MV-4-11 (cell line): ENCODE measurements around the gene MFSD11.
"Not testable (repeated sequence)": the region's sequence is repeated elsewhere in the genome, so short reads cannot be mapped to it uniquely, and the experiment has no call there.

ENCODE experiments used
- DNase-seq: peaks from one replicate; lab custom pipeline; 2025; lab: John Stamatoyannopoulos, UW

Gene MFSD11

DNA sequence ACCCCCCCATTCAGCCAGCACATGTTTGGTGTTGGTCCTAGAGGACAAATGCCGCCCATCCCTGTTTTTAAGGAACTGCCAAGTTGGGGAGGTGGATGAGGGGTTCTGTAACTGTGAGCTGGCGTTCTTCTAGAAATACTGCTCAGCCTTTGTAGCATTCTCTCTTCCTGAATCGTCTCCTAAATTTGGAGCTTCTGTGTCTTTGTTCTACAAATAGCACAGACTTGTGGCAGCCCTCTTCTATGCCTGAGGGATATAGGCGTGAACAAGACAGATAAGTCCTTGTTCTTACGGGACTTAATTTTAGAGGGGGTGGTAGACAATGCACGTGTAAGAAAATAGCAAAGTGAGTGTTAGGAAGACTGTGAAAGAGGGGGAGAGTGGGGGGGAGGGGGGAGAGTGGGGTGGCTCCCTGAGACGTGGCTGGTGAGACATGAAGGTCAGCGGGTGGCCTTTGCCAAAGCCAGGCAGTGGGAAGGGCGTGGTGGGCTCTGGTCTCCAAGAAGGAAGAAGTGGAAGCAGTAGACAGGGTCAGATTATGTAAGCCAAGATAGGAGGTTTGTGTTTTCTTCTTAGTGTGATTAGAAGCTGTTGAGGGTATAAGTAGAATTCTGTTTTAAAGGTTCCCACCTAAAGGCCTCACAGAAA is 9.9 kb downstream of the MFSD11 start:
- DNase-seq, result peak; percentile 53

DNA sequence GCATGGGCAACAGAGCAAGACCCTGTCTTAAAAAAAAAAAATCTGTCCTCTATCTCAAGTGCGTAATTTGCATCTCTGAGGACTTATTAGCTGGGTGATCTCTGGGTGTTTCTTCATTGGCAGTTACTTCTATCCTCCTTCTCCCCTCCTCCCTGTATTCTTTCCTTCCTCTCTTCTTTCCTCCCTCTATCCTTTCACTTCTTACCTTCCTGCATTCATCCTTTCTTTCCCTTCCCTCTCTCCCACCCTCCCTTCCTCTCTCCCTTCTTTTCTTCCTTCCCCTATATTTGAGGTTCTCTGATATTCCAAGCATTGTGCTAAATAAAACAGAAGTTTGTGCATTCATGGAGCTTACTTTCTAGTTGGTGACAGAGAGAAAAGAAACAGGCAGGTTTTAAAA is 10.7 kb downstream of the MFSD11 start:
- DNase-seq, result no peak

DNA sequence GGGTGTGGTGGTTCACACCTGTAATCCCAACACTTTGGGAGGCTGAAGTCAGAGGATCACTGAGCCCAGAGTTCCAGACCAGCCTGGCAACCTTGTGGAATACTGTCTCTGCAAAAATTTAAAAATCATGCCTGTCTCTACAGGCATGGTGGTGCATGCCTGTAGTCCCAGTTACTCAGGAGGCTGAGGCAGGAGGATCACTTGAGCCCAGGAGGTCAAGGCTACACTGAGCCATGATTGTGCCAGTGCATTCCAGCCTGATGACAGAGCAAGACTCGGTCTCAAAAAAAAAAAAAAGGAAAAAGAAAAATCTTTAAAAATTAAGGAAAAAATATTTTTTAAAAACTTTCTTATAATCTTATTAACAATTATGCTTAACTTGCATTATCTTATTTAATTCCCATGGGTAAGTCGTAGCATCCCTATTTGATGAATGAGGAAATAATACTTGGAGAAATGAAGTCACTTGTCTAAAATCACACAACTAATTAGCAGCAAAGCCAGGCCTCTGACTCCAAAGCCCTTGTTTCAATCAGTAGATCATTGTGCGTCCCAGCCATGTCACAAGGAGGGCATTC is 13.6 kb downstream of the MFSD11 start:
- no peak for DNase-seq

DNA sequence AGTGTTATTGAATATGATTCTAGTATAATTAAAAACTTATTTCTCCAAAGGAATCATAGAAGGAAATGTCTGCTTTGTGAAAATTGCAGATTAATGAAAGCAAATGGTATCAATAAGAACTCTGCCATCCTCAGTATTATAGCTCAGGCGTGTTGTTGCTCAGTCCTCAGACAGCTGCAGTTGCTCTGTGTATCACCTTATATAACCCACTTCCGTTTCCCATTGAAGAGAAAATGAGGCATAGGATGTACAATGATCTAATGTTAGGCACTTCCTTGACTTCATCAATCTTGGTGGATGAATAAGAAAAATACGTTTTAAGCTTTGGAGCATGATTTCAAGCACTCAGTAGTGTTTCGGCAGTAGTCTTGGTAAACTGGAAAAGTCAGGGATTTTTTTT is 14.1 kb downstream of the MFSD11 start:
- DNase-seq, result no peak

DNA sequence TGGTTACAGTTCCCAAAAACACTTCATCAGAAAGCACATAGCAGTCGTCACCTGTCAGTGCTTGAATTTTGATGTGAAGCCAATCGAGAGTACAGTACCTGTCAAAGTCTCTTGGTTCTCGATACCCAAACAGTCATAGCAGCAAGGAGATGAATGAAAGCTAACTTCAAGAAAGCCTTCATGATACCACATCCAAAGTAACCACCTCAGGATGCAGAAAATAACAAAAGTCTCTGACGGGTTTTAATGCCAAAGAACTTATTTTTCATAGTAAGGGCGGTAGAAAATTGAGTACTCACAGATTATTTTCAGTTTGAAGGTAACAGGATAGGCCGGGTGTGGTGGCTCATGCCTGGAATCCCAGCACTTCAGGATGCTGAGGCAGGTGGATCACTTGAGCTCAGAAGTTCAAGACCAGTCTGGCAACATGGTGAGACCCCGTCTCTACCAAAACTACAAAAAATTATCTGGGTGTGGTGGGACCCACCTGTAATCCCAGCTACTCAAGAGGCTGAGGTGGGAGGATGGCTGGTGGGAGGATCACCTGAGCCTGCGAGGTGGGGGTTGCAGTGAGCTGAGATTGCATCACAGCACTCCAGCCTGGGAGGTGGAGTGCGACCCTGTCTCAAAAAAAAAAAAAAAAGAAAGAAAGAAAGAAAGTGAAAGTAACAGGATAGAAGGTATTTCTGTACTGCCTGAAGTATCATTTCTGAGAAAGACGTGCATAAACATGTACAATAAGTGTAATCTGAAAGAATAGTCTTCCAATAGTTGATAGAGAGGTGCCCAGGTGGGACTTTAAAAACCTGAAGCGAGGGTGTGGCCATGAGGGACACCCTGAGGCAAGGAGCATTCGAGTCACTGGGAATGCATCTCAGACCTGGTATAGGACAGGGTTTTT is 15.4 kb downstream of the MFSD11 start:
- no peak for DNase-seq

DNA sequence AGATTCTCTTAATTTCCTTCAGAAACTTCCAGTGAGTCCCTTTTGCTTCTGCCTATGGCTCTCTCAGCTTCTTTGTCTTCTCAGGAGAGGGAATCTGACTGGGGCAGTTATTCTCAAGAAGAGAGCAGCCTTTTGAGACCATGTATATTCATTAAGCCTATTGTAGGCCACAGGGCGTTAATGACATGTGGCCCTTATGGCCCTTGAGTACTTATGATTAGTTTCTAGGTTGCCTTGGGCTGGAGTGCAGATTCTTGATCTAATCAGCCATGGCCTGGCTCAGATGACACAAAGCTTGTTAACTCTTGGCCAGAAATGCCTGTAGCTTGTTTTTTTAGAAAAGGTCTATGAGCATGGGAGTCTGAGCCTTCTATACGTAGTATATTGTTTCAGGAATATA is 17.4 kb downstream of the MFSD11 start:
- no peak for DNase-seq

DNA sequence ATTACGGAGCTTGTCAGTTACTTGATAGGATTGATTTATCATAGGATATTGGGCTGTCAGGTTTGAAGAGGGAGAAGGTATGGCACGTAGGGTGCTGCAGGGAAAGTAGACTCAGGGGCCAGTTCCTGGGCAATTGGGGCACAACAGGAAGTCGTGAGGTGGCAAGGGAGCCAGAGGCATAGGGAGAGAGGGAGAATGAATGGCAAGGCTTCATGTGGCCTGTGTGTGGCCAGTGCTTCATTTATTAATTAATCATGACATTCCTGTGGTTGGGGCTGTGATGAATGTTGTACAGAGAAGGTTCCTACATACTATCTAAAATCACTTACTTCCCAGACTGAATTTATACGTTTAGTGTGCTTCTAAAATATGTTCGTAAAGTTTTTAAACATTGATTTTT is 19.3 kb downstream of the MFSD11 start:
- no peak for DNase-seq

DNA sequence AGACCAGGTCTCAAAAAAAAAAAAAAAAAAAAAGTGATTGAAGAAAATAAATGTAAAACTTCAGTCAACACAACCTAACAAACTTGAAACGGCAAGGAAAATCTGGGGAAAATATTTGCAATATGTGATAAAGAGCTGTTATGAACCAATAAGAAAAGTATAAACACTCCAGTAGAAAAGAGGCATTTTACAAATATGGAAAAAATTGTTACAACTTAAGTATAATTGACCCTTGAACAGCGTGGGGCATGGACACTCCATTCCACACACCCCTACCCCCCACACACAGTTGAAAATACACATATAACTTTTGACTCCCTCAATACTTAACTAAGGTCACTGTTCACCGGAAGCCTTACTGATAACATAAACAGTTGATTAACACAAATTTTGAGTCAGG is 20.7 kb downstream of the MFSD11 start:
- no peak for DNase-seq

DNA sequence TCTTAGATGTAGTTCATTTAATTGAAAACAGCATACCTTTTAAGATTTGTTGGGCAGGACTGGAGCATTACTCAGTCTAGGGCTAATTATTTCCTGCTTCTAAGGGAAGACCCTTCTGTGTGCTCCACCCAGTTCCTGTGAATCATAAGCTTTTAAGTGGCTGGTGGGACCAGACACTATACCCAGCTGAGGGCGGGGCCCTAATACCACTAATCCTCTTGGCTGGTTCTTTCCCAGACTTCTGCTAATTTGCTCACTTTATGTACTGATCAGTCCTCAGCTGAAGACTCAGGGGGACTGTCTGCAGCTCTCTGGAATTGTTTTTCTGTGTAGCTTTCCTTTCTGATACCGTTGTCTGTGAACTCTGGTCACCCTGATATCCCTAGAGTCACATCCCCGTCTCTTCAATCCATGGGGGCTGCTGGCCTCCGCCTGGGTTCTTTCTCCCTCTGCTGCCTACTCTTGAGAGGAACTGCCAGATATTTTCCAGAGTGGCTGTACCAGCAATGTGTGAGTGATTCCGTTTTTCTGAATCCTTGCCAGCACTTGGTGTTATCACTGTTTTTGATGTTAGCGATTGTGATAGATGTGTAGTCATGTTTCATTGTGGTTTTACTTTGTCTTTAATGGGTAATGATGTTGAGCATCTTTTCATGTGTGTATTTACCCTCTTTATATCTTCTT is 35.1 kb downstream of the MFSD11 start:
- peak; percentile 96 for DNase-seq

DNA sequence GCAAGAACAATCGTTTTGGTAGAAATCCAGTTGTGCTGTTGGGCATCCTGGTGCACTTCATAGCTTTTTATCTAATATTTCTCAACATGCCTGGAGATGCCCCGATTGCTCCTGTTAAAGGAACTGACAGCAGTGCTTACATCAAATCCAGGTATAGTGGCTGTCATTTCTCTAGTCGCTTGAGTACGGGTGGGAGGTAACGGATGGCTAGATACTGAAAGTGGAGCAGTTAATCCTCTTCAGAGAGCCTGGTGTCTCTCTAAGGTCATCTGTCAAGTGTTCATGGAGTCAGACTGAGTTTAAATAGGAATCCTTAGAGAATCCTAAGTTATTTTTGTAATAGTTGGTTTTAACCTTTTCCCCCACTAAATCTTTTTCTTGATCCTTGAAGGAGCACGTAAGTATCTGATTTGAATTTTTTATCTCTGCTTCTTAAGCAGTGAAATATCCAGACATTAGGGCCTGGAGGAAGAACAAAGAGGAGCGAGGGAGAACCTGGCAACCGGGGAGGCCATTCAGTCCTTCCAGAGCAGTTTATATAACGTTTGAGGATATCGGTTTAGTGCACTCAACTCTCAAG is 37.2 kb downstream of the MFSD11 start:
- no peak for DNase-seq

DNA sequence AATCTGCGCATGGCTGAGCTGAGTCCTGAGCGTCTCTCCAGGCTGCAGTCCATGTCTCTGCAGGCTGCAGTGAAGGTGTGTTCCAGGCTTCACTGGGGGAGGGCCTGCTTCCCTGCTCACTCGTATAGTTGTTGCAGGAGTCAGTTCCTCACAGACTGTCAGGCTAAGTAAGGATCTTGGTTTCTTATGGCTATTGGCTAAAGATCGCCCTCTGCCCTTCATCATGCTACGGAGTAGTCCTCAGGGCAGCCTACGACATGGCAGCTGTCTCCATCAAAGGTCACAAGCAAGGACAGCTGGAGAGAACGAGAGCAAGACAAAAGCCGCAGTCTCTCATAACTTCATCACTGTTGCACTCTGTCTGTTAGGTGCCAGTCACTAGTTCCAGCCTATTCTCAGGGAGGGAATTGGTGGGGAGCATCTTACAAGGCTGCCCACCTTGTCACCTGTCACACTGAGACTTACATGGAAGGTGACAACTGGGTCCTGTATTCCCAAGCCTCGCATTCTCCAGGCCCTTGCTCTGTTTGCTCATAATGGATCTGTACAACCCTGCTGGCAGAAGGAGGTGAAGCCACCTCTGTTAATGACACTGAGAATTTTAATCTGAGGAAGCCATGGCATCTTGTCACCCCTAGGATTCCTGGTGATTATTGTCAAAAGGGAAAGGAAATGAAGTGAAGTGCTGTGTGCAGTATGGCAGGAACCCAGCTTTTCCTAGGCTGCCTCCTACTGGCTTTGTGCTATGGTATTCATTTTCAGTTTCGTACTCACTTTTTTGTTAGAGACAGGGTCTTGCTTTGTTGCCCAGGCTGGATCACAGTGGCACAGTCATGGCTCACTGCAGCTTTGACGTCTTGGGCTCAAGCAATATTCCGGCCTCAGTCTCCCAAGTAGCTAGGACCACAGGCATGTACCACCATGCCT is 43.4 kb downstream of the MFSD11 start:
- peak; percentile 26 for DNase-seq

DNA sequence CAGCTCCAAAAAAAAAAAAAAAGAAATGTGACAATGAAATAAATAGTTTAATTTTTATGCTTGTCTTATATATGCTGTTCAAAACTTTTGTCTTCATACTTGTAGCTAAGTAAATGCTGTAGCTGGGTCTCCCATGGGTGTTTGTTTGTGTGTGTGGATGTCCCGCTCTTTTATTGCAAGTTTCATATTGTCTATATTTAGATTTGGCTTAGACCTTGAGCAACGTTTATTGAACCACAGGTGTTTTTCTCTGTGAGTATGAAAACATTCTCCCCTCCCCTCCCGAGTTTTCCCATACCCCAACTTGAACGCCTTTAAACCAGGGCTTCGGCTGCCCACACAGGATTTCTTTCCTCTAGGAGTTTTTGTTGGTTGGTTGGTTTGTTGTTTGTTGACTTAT is 45.2 kb downstream of the MFSD11 start:
- DNase-seq, result no peak

DNA sequence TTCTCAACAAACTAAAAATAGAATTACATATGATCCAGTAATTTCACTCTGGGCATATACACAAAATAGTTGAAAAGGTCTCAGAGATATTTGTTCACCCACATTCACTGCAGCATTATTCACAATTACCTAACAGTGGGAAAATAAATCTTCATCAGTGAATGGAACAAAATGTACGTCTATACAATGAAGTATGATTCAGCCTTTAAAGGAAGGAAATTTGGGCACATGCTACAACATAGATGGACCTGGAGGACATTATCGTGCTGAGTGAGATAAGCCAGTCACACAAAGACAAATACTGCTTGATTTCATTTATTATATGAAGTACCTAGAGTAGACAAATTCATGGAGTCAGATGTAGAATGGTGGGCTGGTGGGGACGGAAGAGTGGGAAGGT is 47.0 kb downstream of the MFSD11 start:
- no peak for DNase-seq

DNA sequence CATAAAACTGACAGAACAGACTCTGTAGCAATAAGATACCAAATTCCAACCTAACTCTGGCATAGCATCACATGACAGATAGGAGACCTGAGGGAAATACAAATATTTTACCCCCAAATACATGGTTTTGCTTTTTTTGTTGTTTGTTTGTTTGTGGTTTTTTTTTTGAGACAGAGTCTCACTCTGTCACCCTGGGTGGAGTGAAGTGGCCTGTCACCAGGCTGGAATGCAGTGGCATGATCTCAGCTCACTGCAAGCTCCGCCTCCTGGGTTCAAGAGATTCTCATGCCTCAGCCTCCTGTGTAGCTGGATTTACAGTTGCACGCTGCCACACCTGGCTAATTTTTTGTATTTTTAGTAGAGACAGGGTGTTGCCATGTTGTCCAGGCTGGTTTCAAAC is 49.9 kb downstream of the MFSD11 start:
- DNase-seq, result not testable (repeated sequence)

DNA sequence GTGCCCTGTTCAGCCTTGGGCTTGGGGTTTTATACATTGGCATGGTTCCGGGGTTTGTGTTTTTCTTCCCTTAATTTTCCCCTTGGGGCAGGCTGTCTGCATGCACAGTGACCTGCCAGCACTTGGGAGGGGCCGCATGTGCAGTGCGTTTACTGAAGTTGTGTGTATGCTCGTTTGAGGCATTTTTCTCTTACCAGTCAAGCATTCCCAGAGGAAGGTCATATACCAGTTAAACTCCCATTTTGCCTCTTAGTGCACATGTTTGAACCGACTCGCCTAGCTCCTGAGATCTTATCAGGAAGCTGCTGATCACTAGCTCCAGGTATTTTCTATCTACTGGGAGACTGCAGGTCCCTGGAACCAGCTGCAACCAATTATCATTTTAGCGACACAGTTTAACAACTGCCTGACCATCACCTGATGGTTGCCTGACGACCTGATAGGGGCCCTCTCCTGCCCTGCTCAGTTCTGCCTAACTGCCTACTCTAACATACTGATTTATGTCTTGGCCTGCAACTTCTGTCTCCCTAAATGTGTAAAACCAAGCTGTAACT is 51.4 kb downstream of the MFSD11 start:
- no peak for DNase-seq

DNA sequence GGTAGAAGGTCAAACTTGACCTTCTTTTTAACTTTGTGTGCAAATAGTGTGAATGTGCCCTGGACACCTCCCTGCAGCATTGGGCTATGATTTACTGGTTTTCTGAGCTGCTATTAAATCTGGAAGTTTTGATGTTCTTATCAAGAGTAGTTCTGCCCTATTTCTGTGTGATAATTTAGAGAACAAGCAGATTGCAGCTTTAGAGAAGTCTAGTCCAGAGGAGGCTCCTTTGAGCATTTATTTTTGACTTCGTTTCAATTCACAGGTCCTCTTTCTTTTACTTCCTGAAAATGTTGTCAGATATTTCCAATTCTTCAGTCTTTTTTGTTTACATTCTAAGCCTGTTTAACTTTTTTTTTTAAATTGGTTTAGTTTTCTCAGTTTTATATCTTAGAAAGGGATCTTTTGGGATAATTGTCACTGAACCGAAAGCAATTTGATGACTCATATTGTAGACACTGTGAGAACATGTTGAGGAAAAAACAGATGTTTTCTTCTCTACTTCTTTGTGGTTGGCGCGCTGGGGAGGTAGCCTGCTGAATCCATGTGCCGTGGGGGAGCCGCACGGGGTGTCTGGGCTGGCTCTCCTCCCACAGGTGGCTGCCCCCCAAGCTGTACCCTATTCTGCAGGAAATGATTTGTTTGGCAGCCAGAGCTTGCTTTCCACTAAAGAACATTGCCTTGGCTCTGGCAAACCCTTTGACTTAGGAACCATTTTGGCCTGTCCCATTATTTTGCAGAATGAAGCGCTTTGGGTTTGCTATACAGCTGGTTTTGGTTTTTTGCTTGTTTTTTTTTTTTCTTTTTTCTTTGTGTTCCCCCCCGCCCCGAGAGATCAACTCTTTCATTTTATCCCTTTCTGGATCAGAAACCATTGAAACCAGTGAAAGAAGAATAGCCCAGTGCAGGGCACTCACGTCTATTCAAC is 53.4 kb downstream of the MFSD11 start:
- DNase-seq, result peak; percentile 70

DNA sequence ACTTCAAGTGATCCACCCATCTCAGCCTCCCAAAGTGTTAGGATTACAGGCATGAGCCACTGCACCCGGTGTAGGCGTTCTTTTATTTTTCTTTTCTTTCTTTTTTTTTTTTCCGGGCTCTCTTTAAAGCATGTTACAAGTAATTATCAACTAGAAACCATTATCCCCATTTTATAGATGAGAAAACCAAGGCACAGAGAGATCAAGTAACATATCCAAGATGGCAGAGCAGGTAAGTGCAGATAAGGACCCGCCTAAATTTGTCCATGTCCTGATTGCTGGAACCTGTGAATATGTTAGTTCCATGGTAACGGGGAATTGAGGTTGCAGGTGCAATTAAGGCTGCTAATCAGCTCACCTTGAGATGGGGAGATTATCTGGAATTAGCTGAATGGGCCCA is 54.4 kb downstream of the MFSD11 start:
- no peak for DNase-seq

DNA sequence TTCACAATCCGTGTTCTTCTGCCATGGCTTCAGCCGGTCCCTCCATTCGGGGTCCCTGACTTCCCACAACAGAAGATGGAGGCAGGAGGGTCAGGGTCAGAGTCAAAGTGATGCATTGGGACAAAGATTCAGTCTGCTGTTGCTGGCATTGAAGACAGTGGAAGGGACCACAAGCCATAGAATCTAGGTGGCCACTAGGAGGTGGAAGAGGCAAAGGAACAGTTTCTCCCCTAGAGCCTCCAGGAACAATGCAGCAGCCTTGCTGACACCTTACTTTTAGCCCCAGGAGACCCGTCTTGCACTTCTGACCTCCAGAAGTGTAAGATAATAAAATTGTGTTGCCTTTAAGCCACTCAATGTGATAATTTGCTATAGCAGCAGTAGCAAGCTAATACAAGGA is 55.9 kb downstream of the MFSD11 start:
- DNase-seq, result peak; percentile 21

DNA sequence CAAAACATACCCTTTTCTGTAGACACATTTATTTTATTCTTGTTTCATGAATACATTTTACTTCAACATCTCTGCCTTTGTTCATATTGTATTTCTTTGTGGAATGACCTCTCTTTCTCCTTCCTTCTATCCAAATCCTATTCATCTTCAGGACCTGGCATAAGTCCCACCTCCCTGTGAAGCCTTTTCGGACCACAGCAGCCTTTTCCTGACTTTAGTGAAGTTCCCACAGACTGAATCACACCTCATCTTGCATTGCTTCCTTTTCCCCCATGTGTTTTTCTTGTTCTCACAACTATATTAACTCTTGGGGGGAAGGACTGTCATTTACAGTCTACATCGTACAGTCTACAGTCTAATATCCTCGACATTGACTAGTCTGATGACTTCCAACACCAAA is 58.2 kb downstream of the MFSD11 start:
- DNase-seq, result no peak
